AG08395 (cell line): ENCODE data around the gene CENPV.
A peak's percentile ranks its signal among the peaks of the same experiment; 100 is the strongest.
"Not testable (repeated sequence)": the region's sequence is repeated elsewhere in the genome, so short reads cannot be mapped to it uniquely, and the experiment has no call there.

Experiments
- DNase-seq: peaks from one replicate; pipeline ENCODE4 v3.0.0; 2012; ENCODE audit warnings: mixed read lengths, low spot score

The CENPV gene

DNA sequence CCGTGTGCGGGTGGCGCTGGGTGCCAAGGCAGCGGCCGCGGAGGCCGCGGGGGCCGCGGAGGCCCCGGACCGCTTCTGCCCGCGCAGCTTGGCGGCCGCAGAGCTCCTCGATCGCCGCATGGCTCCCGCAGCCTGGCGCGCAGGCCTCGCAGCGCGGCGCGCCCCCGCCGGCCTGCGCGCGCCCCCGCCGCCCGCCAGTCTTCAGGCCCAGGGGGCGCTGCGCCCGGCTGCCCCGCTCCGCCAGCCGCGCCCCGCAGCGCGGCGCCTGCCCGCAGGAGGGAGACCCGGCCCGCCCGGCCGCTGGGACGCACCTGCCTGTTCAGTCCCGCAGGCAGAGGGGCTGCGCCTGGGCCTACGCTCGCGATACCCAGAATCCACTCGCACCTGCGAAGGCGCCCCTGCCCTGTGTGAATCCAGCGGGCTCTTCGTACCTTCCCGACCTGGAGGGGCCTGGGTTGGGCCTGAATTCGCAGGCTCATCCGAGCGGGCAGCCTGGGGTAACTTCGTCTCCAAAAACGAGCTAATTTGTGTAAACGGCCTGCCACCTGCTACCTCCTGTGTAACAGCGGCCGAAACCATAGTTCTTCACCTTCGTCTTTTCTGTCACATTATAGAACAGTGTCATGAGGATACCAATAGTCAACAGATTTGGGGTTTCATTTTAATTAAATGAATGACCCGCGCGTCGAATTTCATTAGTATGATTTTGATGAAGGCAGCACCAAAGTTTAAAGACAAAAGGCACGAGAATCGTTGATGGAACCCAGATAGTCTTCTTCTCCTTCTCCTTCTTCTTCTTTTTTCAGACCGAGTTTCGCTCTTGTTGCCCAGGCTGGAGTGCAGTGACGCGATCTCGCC, at the start of gene CENPV:
TSS of gene CENPV (minus strand) at position 153 of the 858 bp plus-strand sequence. CDS start at position 120, 33 bp downstream.
- DNase-seq: peak; percentile 64

DNA sequence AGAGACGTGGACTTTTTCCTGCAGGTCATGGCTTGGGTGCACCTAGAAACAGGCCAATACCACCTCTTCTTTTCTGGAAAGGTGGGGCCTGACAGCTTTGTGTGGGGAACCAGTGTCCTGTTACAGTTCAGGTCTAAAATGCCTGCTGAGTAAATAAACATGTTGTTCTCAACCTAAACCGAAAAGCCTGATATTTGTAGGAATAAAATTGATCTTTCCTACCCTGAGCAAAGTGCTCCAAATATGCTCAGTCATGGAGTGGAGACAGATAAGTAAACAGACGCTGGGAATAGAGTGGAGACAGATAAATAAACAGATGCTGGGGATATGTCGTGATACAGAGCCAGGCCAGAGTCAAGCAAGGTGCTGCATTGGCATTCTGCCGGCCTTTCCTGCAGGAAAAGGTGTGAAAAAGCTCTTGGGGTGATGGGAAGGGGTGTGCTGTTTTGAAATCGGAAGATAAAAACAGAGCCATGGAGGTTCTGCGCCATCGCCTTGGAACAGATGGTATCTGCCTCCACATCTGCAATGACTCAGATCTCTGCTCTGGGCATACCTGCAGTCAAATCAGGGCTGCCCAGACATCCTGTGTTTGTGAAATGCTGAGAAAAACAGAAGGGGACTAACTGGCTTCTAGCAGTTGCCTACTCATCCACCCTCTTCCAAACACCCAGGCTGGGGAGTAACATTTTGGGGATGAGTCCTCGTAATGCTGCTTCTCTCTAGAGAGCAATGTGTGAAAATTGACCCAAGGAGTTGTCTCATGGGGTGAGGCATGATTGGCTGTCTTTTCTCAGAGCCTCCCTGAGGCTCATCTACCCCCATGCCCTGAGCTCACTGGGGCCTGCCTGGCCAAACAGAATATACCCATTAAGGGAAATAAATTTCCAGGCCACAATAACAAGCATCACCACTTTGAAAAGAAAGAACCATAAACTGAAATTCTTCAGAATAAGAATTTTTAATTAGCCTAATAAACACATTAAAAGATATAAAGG, 45.3 kb upstream of the CENPV start:
- DNase-seq: no peak

GRCh38 chr17:16396693-16397092, 43.4 kb upstream of the CENPV start:
- DNase-seq: not testable (repeated sequence)

GRCh38 chr17:16395887-16396286, 42.6 kb upstream of the CENPV start:
- DNase-seq: not testable (repeated sequence)

- DNase-seq: not testable (repeated sequence)
These were observed 39.2 kb upstream of the CENPV start for GRCh38 chr17:16392491-16392890.

GRCh38 chr17:16391451-16391850, 38.2 kb upstream of the CENPV start:
- no peak for DNase-seq

DNA sequence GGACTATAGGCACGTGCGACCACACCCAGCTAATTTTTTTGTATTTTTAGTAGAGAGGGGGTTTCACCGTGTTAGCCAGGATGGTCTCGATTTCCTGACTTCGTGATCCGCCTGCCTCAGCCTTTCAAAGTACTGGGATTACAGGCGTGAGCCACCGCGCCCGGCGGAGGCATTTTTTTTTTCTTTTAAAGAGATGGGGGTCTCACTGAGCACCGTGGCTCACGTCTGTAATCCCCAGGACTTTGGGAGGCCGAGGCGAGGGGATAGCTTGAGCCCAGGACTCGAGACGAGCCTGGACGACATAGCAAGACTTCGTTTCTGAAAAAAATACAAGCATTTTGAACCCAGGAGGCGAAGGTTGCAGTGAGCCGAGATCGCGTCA, 32.8 kb upstream of the CENPV start:
- not testable (repeated sequence) for DNase-seq

- DNase-seq: no peak
These were observed 31.3 kb upstream of the CENPV start for GRCh38 chr17:16384557-16384956.

- no peak for DNase-seq
These were observed 30.6 kb upstream of the CENPV start for GRCh38 chr17:16383772-16384287.

GRCh38 chr17:16383216-16383615, 29.9 kb upstream of the CENPV start:
- no peak for DNase-seq

- no peak for DNase-seq
These were observed 28.2 kb upstream of the CENPV start for GRCh38 chr17:16381496-16381820.

DNA sequence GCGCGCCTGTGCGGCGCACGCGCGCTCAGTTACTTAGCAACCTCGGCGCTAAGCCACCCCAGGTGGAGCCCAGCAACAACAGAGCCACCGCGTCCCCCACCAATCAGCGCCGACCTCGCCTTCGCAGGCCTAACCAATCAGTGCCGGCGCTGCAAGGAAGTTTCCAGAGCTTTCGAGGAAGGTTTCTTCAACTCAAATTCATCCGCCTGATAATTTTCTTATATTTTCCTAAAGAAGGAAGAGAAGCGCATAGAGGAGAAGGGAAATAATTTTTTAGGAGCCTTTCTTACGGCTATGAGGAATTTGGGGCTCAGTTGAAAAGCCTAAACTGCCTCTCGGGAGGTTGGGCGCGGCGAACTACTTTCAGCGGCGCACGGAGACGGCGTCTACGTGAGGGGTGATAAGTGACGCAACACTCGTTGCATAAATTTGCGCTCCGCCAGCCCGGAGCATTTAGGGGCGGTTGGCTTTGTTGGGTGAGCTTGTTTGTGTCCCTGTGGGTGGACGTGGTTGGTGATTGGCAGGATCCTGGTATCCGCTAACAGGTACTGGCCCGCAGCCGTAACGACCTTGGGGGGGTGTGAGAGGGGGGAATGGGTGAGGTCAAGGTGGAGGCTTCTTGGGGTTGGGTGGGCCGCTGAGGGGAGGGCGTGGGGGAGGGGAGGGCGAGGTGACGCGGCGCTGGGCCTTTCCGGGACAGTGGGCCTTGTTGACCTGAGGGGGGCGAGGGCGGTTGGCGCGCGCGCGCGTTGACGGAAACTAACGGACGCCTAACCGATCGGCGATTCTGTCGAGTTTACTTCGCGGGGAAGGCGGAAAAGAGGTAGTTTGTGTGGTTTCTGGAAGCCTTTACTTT, 27.6 kb upstream of the CENPV start, which contains the start of gene UBB:
TSS of gene UBB (plus strand) at position 452 of the 856 bp plus-strand sequence. CDS start 817 bp downstream, outside the sequence.
- peak; percentile 95 for DNase-seq

- no peak for DNase-seq
These were observed 26.4 kb upstream of the CENPV start for GRCh38 chr17:16379654-16380053.

DNA sequence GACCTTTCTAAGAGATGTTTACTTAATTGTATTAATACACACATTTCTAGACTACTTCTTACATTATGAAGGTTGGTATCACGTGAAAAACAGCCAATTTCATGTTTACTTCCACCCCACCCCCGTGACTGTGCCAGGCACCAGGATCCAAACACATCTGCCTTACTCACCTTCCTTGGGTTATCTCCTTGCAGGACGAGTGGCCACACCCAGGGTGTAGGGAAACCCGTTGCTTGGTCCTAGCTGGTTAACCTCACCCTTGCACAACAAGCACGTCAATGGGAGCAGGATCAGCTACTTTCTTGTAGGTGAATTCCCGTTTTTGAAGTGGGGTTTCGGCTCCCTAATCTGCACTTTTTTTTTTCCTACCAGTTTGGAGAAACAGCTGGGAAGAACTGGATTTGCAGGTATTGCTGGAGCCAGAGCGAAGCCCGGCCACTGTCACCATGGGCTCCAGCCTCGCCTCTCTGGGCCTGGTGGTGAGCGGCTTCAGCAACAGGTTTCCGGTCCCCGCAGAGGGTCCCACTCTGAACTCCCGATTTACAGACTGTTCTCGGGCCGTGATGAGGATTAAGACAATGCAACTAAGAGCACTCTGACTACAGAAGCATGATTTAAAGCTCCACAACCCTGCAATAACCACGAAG, 25.5 kb upstream of the CENPV start:
- no peak for DNase-seq

DNA sequence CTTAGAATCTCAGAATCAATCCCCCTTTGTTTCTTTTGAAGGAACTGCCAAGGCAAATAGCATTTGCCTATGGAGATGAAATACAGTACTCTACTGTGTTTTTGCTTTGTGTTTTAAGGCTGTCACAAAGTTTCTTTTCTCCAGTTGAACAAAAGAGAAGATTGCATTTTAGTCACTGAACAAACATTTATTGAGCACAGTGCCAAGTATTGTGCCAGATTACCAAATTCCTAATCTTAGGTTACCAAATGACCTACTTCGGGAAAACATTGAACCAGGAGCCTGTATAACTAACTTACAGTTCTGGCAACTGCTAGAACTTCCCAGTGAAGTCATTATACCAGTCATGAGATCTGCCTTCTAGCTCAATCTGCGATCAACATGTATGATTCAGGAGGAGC, 24.7 kb upstream of the CENPV start:
- peak; percentile 55 for DNase-seq

DNA sequence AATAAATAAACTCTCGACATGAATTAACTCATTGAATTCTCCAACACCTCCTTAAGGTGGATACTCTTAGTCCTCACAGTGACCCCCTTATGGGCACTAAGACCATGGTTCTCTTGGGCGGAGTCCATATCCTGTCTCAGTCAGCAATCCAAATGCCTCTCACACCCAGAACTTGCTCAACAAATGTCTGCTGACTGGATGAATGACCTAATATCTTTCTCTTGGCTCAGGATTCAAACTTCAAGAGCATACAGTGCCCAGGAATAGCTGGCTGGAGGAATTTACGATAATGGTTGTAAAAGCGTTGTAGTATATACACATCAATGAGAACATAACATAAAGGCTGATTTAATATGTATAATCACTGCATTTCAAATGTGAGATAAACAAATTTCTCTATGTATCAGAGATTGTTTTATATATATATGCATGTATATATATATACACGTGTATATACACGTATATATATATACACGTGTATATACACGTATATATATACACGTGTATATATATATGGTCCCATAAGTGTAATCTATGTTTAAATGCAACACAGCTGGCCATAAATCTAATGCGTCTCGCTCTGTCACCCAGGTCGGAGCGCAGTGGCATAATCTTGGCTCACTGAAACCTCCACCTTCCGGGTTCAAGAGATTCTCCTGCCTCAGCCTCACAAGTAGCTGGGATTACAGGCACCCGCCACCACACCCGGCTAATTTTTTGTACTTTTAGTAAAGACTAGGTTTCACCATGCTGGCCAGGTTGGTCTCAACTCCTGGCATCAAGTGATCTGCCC, 21.1 kb upstream of the CENPV start:
- peak; percentile 53 for DNase-seq

DNA sequence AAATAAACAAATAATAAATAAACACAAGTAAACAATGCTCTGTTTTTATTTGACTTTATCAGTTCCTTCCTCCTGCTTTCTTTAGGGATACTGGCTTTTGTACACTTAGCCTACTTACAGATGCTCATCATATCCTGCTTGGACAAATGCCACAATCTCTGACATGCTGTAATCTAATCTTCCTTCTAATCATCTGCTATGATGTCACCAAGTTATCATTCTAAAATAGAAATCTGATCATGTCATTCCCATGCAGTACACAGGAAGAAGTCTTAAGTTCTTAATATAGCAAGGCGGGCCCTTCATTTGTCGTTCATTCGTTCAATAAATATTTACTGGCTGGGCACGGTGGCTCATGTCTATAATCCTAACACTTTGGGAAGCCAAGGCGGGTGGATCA, 18.5 kb upstream of the CENPV start:
- DNase-seq: peak; percentile 36

- no peak for DNase-seq
These were observed 11.4 kb upstream of the CENPV start for GRCh38 chr17:16364625-16365024.

- DNase-seq: peak; percentile 75
These were observed 10.7 kb upstream of the CENPV start for GRCh38 chr17:16363749-16364536.
